ENCODE results near the gene DNMT3B. TPM values are rescaled to one million over a fixed set of nuclear protein-coding genes. Genes with fewer than 3 reads are reported as not detected.
A peak's percentile ranks its signal among the peaks of the same experiment; 100 is the strongest.

DNMT3B gene
- total RNA-seq, 1 experiment from 2014 or later: 105 TPM

- no peak overlapping the region for H3K4me3 Mint-ChIP-seq (ENCODE audit: unreplicated experiment)
- no peaks in the 10 kb centered on the region for H3K9me3 Mint-ChIP-seq (ENCODE audit: unreplicated experiment)
- BruUV-seq (replicated peaks): no TSS peak
- no peaks in the 10 kb centered on the region for H3K36me3 Mint-ChIP-seq (ENCODE audit: insufficient read depth, unreplicated experiment)
- H3K27me3 Mint-ChIP-seq (ENCODE audit: insufficient read depth, unreplicated experiment): no peaks in the 10 kb centered on the region
- ChIA-PET CTCF (no interaction called here), POLR2A (interaction anchor here (1.1 kb wide), 1 partner anchor 10 kb away, joined by 4 read pairs; the partner anchor contains the start of gene DNMT3B)
- Histone ChIP-seq H3K4me3 (ENCODE audit: low read depth, low read length) (no peak overlapping the region), H3K27me3 (replicated peaks; ENCODE audit: control insufficient read depth, insufficient read depth, low read length) (no peaks in the 10 kb centered on the region), H3K4me1 (peaks cover 32% of the 10 kb centered on the region), H3K36me3 (ENCODE audit: control insufficient read depth, insufficient read depth, low read length) (no peaks in the 10 kb centered on the region), H3K9me3 (no peaks in the 10 kb centered on the region)
- peaks cover 28% of the 10 kb centered on the region for H3K4me1 Mint-ChIP-seq (ENCODE audit: low read depth, unreplicated experiment)
- peak overlapping the region; percentile 12 for H3K27ac Mint-ChIP-seq (ENCODE audit: unreplicated experiment)
- intact Hi-C loops (cut with micrococcal nuclease; ENCODE audit: unreplicated experiment): loop anchor here (1.0 kb wide), 1 partner anchor 10 kb away; the partner anchor contains the start of gene DNMT3B
- TF ChIP-seq CTCF (IDR thresholded peaks at IDR 0.05; ENCODE audit: insufficient read depth in 1 of 2, low read depth in 1 of 2, low read length in 1 of 2, severe bottlenecking in 1 of 2, unreplicated experiment in 1 of 2): no peak
- no peak for DNase-seq
Measured at GRCh38 chr20:32751702-32752457, 10.3 kb upstream of the DNMT3B start.

- POLR2A ChIA-PET: interaction anchor here (1.1 kb wide), 1 partner anchor 10 kb away, joined by 4 read pairs; the partner anchor contains the start of gene DNMT3B
- Histone ChIP-seq H3K27me3 (replicated peaks; ENCODE audit: control insufficient read depth, insufficient read depth, low read length) (no peaks in the 10 kb centered on the region), H3K9me3 (no peaks in the 10 kb centered on the region), H3K4me1 (peaks cover 31% of the 10 kb centered on the region), H3K36me3 (ENCODE audit: control insufficient read depth, insufficient read depth, low read length) (no peaks in the 10 kb centered on the region), H3K4me3 (ENCODE audit: low read depth, low read length) (no peak overlapping the region)
- peak; percentile 60 to 83 for DNase-seq
- Mint-ChIP-seq H3K9me3 (ENCODE audit: unreplicated experiment) (no peaks in the 10 kb centered on the region), H3K4me1 (ENCODE audit: low read depth, unreplicated experiment) (peaks cover 28% of the 10 kb centered on the region), H3K27ac (ENCODE audit: unreplicated experiment) (peak overlapping the region; percentile 12), H3K4me3 (ENCODE audit: unreplicated experiment) (no peak overlapping the region), H3K27me3 (ENCODE audit: insufficient read depth, unreplicated experiment) (no peaks in the 10 kb centered on the region), H3K36me3 (ENCODE audit: insufficient read depth, unreplicated experiment) (no peaks in the 10 kb centered on the region)
- CTCF ChIA-PET: interaction anchor here (0.5 kb wide), 1 partner anchor 48 kb away, joined by 6 read pairs; no protein-coding TSS in a partner anchor
- no TSS peak for BruUV-seq (replicated peaks)
- TF ChIP-seq CTCF (IDR thresholded peaks at IDR 0.05; ENCODE audit: insufficient read depth in 1 of 2, low read depth in 1 of 2, low read length in 1 of 2, severe bottlenecking in 1 of 2, unreplicated experiment in 1 of 2): no peak
- intact Hi-C loops (cut with micrococcal nuclease; ENCODE audit: unreplicated experiment): loop anchor here (1.0 kb wide), 1 partner anchor 10 kb away; the partner anchor contains the start of gene DNMT3B
Measured at GRCh38 chr20:32752458-32753250, 9.5 kb upstream of the DNMT3B start.

- Mint-ChIP-seq H3K27ac (ENCODE audit: unreplicated experiment) (peak overlapping the region; percentile 7), H3K9me3 (ENCODE audit: unreplicated experiment) (no peaks in the 10 kb centered on the region), H3K4me1 (ENCODE audit: low read depth, unreplicated experiment) (peaks cover 28% of the 10 kb centered on the region), H3K36me3 (ENCODE audit: insufficient read depth, unreplicated experiment) (no peaks in the 10 kb centered on the region), H3K27me3 (ENCODE audit: insufficient read depth, unreplicated experiment) (no peaks in the 10 kb centered on the region), H3K4me3 (ENCODE audit: unreplicated experiment) (no peak overlapping the region)
- no TSS peak for BruUV-seq (replicated peaks)
- CTCF ChIA-PET: no interaction called here
- TF ChIP-seq CTCF (IDR thresholded peaks at IDR 0.05; ENCODE audit: insufficient read depth in 1 of 2, low read depth in 1 of 2, low read length in 1 of 2, severe bottlenecking in 1 of 2, unreplicated experiment in 1 of 2): no peak
- Histone ChIP-seq H3K36me3 (ENCODE audit: control insufficient read depth, insufficient read depth, low read length) (no peaks in the 10 kb centered on the region), H3K4me3 (ENCODE audit: low read depth, low read length) (no peak overlapping the region), H3K27me3 (replicated peaks; ENCODE audit: control insufficient read depth, insufficient read depth, low read length) (no peaks in the 10 kb centered on the region), H3K4me1 (peaks cover 31% of the 10 kb centered on the region), H3K9me3 (no peaks in the 10 kb centered on the region)
- POLR2A ChIA-PET: no interaction called here
- intact Hi-C loops (cut with micrococcal nuclease; ENCODE audit: unreplicated experiment): no loop called here
- DNase-seq: no peak
Measured at GRCh38 chr20:32753731-32754130, 8.5 kb upstream of the DNMT3B start.
